BLaER1 treated with 17β-estradiol and CSF1 and Interleukin-3, amounts not matched to agents 10 nM and 100 nM (cell line): ENCODE measurements around the gene FAM217A.

Experiments used
- H3K27ac ChIP-seq, 11 experiments: shearing (Covaris generic); formaldehyde crosslinking; 2 replicates each; pipeline ENCODE4 v1.8.1; 2022
- H3K27me3 ChIP-seq, 11 experiments: shearing (Covaris generic); formaldehyde crosslinking; 2 replicates each; pipeline ENCODE4 v1.8.1; 2022
- H3K36me3 ChIP-seq, 11 experiments: shearing (Covaris generic); formaldehyde crosslinking; 2 replicates each; pipeline ENCODE4 v1.8.1; 2022
- H3K4me1 ChIP-seq, 10 experiments: shearing (Covaris generic); formaldehyde crosslinking; 2 replicates each; pipeline ENCODE4 v1.8.1; 2022
- H3K4me2 ChIP-seq, 11 experiments: shearing (Covaris generic); formaldehyde crosslinking; 2 replicates each; pipeline ENCODE4 v1.8.1; 2022
- H3K4me3 ChIP-seq, 10 experiments: shearing (Covaris generic); formaldehyde crosslinking; 2 replicates each; pipeline ENCODE4 v1.8.1; 2022
- H3K9ac ChIP-seq, 11 experiments: shearing (Covaris generic); formaldehyde crosslinking; 2 replicates each; pipeline ENCODE4 v1.8.1; 2022
- H3K9me3 ChIP-seq, 11 experiments: shearing (Covaris generic); formaldehyde crosslinking; replicated peaks in 1 of 11; 2 replicates each; pipeline ENCODE4 v1.8.1; 2022
- H4K20me1 ChIP-seq, 11 experiments: shearing (Covaris generic); formaldehyde crosslinking; 2 replicates each; pipeline ENCODE4 v1.8.1; 2022
- Cebpa-rat ChIP-seq, 11 experiments: shearing (Covaris generic); IDR thresholded peaks; 2 replicates each; pipeline ENCODE4 v1.8.1; 2022

Gene FAM217A, protein sequence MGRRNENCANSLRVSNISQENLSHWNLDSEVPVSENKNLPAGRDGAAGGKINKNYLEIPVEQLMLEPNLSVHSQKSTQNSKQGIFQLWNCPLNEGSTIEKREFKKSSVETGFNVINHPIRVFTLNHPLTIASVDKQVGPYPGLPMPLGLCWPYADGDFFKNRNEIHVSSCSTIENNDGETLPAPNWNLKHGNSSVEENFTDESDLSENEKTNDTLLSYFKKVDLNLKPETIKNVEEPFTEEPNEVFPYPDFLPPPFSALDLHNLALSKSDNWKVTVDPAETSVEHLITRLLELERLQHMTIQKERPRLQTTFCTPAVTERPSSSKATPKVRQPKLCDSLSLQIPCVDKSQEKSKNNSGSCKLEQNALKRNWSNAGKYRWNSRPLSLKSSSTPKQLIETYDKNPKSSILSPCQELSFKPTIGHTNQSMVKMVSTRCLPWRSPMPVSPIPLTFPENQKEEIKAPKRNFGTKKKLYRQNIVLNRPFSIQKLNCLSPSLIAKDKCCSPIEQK

DNA sequence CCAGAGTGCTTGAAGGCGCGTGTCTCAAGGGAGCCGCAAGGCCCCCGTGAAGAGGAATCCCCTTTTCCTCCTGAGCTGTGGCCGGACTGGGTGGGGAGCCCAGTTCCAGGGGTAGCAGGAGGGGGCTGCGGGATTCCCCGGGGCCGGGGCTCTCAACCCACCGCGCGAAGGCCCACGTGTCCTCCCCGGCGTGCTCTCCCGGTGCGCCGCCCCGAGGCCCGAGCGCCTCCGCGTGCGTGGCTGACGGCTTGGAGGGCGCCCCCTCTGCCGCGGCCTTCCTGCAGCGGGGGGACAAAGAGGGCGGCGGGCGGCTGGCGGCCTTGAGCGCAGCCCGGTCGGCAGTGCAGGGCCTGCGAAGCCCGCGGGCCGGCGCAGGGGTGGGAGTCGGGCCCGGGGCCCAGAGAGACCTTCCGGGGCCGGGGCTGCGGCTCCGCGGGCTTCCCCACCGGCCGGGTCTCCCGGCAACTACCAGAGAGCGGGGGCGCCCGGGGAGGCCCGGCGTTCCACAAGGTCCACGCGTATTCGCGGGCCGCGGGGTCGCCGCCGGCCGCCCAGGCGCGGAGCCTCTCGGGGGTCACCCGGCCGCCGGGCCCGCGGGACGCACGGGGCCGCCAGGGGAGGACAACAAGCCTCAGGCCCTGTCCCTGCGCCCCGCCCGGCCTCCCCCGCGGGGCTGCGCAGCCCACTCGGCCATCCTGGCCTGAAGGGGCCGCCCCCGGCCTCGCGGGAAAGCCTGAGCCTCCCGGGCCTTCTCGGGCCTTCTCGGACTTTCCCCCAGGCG is at the start of gene FAM217A:
TSS of gene FAM217A (minus strand) at position 447 of the 781 bp plus-strand sequence. CDS start 1,723 bp downstream, outside the sequence.
- Histone ChIP-seq H3K4me2 (no peak within 1 kb of the TSS), H3K4me1 (no peaks in the 10 kb centered on the region), H3K9ac (no peak within 1 kb of the TSS), H3K36me3 (no peaks in the 10 kb centered on the region), H3K27me3 (no peaks in the 10 kb centered on the region), H4K20me1 (no peaks in the 10 kb centered on the region), H3K4me3 (no peak within 1 kb of the TSS), H3K9me3 (peaks cover 5 to 11% (median 10%) of the 10 kb centered on the region in 11 experiments; a peak in 11 of 22 replicates), H3K27ac (no peak within 1 kb of the TSS)
- no peak for TF ChIP-seq Cebpa-rat (IDR thresholded peaks at IDR 0.05)

- no peak overlapping the region for H3K4me3 ChIP-seq
- H3K27me3 ChIP-seq, result no peaks in the 10 kb centered on the region
- no peak overlapping the region for H3K4me2 ChIP-seq
- H3K27ac ChIP-seq, result no peak overlapping the region
- H3K36me3 ChIP-seq, result peaks cover 80 to 99% (median 96%) of the 10 kb centered on the region in 11 experiments
- no peak overlapping the region for H3K9ac ChIP-seq
- peaks cover 0 to 12% (median 8%) of the 10 kb centered on the region in 11 experiments; a peak in 11 of 22 replicates for H3K9me3 ChIP-seq
- no peaks in the 10 kb centered on the region for H4K20me1 ChIP-seq
- TF ChIP-seq Cebpa-rat (IDR thresholded peaks at IDR 0.05), result no peak
- no peaks in the 10 kb centered on the region for H3K4me1 ChIP-seq
Observed at GRCh38 chr6:4128072-4128471, 49.1 kb upstream of the FAM217A start.

DNA sequence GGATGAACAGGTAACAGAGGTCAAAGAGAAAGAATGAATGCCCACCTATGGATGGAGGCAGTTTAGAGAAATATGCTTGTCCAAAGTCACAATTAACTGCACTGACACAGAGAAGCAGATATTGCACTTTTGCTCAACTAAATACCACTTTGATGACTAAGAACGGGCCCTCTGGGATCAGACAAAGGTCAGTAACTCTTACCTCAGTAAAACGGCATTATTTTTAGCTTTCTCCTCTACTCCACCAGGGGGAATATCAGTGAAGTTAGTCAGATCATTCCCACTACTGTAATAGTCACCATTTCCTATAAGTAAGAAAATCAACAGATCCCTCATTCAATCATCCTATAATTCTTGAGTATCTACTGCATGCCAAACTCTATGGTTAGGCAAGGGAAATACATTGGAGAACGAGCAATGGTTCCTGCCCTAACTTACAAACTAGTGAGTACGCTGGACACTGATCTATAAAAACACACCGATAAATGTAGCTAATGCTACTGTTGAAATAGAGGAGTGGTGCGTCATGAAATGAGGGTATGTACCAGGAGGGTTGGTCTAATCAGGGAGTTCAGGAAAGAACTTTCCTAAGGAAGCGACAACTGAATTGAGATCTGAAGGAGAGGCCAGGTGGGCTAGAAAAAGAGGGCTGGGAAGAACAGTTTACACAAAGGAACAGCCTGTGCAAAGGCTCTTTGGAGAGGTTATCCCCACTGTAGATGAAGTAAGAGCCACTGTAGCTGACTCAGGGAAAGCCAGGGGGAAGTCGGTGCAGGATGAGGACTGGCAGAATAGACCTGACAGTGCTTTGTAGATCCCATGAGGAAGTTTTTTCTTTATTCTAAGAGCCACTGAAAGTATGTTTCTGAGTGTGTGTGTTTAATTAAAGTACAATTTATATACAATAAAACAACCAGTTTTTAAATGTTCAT is 47.3 kb upstream of the FAM217A start:
- Histone ChIP-seq H4K20me1 (no peaks in the 10 kb centered on the region), H3K4me2 (no peak overlapping the region), H3K36me3 (peaks cover 80 to 99% (median 94%) of the 10 kb centered on the region in 11 experiments)

DNA sequence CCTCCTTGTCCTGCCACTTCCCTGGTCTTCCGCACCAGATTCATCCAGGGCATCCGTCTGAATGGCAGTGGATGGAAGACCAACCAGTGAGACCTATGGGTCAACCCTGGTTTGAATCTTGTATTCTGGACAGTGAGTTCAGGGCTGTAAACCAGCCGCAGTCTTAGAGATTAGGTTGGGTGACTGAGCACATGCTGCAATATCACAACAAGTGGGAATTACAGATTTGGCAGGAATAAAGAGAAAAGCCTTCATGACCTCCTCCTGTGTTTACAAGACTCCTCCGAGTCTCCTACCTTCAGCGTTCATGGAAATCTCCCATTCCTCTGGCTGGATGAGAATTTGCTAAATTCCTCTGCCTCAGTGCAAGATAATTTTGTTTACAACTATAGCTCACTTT is 46.6 kb upstream of the FAM217A start:
- no peak for TF ChIP-seq Cebpa-rat (IDR thresholded peaks at IDR 0.05)
- Histone ChIP-seq H4K20me1 (no peaks in the 10 kb centered on the region), H3K9ac (no peak overlapping the region), H3K4me3 (no peak overlapping the region), H3K9me3 (0 out of 22 replicates have a peak, but pooled peaks cover 0 to 5% (median 0%) of the 10 kb centered on the region in 11 experiments), H3K27me3 (no peaks in the 10 kb centered on the region), H3K4me2 (no peak overlapping the region), H3K27ac (no peak overlapping the region), H3K36me3 (peaks cover 82 to 99% (median 95%) of the 10 kb centered on the region in 11 experiments), H3K4me1 (no peaks in the 10 kb centered on the region)

More for the DNA sequence above, 47.3 kb upstream of the FAM217A start:
- H3K9ac ChIP-seq, result no peak overlapping the region
- H3K9me3 ChIP-seq, result 0 out of 22 replicates have a peak, but pooled peaks cover 0 to 4% (median 0%) of the 10 kb centered on the region in 11 experiments
- H3K27me3 ChIP-seq, result no peaks in the 10 kb centered on the region
- no peaks in the 10 kb centered on the region for H3K4me1 ChIP-seq
- no peak overlapping the region for H3K4me3 ChIP-seq
- no peak overlapping the region for H3K27ac ChIP-seq
- no peak for TF ChIP-seq Cebpa-rat (IDR thresholded peaks at IDR 0.05)

DNA sequence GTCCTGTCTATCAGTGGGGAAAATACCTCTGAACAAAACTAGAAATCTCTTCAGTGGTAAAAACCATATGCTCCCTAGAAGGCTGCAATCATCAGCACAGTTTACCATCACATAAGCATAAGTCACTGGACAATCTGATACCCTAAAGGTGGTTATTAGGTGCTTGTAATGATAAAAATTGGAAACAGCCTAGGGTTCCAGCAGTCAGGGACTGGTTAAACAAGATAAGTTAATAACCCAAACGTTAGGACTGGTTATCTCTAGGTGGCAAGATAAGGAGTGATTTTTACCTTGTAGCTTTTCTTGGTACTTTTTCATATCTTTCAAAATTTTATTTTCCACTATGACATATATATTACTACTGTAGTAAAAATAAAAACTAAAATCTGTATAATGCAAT is 45.4 kb upstream of the FAM217A start:
- Histone ChIP-seq H3K4me1 (no peaks in the 10 kb centered on the region), H3K27me3 (no peaks in the 10 kb centered on the region), H3K4me2 (no peak overlapping the region), H4K20me1 (no peaks in the 10 kb centered on the region), H3K27ac (no peak overlapping the region), H3K4me3 (no peak overlapping the region), H3K36me3 (peaks cover 80 to 99% (median 93%) of the 10 kb centered on the region in 11 experiments), H3K9me3 (0 out of 22 replicates have a peak, but pooled peaks cover 0 to 5% (median 0%) of the 10 kb centered on the region in 11 experiments), H3K9ac (no peak overlapping the region)
- TF ChIP-seq Cebpa-rat (IDR thresholded peaks at IDR 0.05), result no peak

DNA sequence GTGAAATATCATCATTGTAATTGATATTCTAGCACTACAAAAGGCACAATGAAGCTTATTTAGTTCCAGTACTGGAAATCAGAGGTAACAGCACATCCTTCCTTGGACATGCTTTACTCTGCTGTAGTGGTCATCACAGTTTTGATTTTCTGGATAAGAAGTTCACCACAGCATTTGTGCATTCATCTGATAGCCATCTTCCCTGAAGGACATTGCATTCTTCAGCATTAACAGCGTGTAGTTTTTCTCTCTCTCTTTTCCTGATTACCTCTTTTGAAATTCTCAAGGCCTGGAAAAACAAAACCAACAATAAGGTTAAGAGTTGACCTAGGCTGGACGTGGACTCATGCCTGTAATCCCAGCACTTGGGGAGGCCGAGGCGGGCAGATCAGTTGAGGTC is 36.8 kb upstream of the FAM217A start:
- H3K27me3 ChIP-seq, result no peaks in the 10 kb centered on the region
- H3K27ac ChIP-seq, result no peak overlapping the region

GRCh38 chr6:4114123-4114522 is 35.2 kb upstream of the FAM217A start:
- Histone ChIP-seq H3K9me3 (peaks cover 10 to 22% (median 14%) of the 10 kb centered on the region in 11 experiments; a peak in 20 of 22 replicates), H4K20me1 (no peaks in the 10 kb centered on the region), H3K4me3 (no peak overlapping the region), H3K36me3 (peaks cover 35 to 60% (median 52%) of the 10 kb centered on the region in 11 experiments), H3K27ac (no peak overlapping the region), H3K4me2 (no peak overlapping the region), H3K4me1 (no peaks in the 10 kb centered on the region), H3K9ac (no peak overlapping the region), H3K27me3 (no peaks in the 10 kb centered on the region)
- TF ChIP-seq Cebpa-rat (IDR thresholded peaks at IDR 0.05), result no peak

More for the DNA sequence above, 36.8 kb upstream of the FAM217A start:
- H3K4me1 ChIP-seq, result no peaks in the 10 kb centered on the region
- H3K4me2 ChIP-seq, result no peak overlapping the region
- no peaks in the 10 kb centered on the region for H4K20me1 ChIP-seq
- TF ChIP-seq Cebpa-rat (IDR thresholded peaks at IDR 0.05), result no peak
- H3K36me3 ChIP-seq, result peaks cover 50 to 75% (median 68%) of the 10 kb centered on the region in 11 experiments
- H3K9ac ChIP-seq, result no peak overlapping the region
- H3K9me3 ChIP-seq, result peaks cover 10 to 22% (median 14%) of the 10 kb centered on the region in 11 experiments; a peak in 20 of 22 replicates
- no peak overlapping the region for H3K4me3 ChIP-seq

DNA sequence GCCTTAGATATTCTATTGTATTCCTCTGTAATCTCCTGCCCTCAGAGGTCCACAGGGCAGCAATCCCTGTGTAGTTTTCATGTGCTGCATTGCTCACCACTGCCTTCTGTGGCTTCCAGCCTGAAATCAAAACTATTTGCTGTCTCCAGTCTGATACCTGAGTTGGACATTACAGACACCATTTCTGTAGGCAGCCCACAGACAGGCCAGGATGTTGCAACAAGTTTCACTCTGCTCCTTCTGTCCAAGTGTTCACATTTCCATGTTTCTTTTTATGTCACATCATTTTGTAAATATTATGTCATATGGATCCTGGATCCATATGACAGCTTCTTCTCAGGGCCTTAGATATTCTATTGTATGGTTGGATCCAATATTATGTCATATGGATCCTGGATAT is 34.7 kb upstream of the FAM217A start:
- TF ChIP-seq Cebpa-rat (IDR thresholded peaks at IDR 0.05), result no peak
- H3K27me3 ChIP-seq, result no peaks in the 10 kb centered on the region
- no peaks in the 10 kb centered on the region for H3K4me1 ChIP-seq
- H4K20me1 ChIP-seq, result no peaks in the 10 kb centered on the region
- peaks cover 31 to 55% (median 48%) of the 10 kb centered on the region in 11 experiments for H3K36me3 ChIP-seq
- no peak overlapping the region for H3K27ac ChIP-seq
- no peak overlapping the region for H3K4me2 ChIP-seq
- H3K9me3 ChIP-seq, result peaks cover 10 to 22% (median 14%) of the 10 kb centered on the region in 11 experiments; a peak in 20 of 22 replicates
- no peak overlapping the region for H3K4me3 ChIP-seq
- no peak overlapping the region for H3K9ac ChIP-seq
